HG02588 (cell line): ENCODE data around the gene TIGD1.
"Not testable (repeated sequence)": the region's sequence is repeated elsewhere in the genome, so short reads cannot be mapped to it uniquely, and the experiment has no call there.

Experiments used
- ATAC-seq: cut with Tn5 transposase; IDR thresholded peaks from one replicate; pipeline ENCODE4 v1.9.1; 2021; ENCODE audit warnings: mild to moderate bottlenecking, moderate library complexity; ENCODE audit not compliant: unreplicated experiment

Gene TIGD1

GRCh38 chr2:232571026-232571474, 20.7 kb upstream of the TIGD1 start:
- no peak for ATAC-seq

GRCh38 chr2:232570481-232570880, 20.1 kb upstream of the TIGD1 start:
- ATAC-seq, result not testable (repeated sequence)

- ATAC-seq, result no peak
These were observed 19.2 kb upstream of the TIGD1 start for GRCh38 chr2:232569541-232569940.

DNA sequence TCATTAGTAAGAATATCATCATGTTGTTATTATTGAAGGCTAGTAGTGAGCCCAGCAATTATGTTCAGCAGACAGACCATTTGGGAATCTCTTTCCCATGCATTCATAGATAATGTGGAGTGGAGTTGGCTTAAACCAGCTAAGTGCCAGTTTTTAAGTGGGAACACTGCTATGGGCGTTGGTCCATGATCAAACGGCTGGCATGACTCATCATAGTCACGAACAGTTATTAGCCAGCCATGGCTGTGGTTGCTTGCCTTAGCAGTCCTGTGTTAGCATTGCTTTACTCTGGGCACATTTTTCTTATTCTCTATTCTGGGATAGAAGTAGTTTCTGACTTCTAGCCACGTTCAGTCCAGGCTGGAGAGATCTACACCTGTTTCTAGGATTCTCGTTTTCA, 17.8 kb upstream of the TIGD1 start:
- no peak for ATAC-seq

DNA sequence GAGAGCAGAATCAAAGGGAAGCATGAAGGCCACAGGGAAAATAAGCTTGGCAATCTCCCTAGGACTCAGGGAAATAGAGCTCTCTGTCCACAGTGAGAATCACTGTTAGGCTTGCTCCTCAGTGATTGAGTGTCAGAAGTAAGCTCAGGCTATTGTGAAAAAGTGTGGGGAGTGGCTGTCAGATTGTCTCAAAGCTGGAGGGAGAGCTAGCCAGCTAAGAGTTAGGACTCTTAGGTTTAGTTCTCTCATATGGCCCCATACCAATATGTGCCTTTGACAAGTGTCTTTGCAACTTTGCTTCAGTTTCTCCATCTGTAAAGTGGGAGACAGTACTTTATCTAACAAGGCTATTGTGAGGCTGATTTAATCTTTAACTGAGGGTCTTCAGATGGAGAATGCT, 17.4 kb upstream of the TIGD1 start:
- ATAC-seq, result no peak

- no peak for ATAC-seq
These were observed 13.2 kb upstream of the TIGD1 start for GRCh38 chr2:232563580-232563979.

DNA sequence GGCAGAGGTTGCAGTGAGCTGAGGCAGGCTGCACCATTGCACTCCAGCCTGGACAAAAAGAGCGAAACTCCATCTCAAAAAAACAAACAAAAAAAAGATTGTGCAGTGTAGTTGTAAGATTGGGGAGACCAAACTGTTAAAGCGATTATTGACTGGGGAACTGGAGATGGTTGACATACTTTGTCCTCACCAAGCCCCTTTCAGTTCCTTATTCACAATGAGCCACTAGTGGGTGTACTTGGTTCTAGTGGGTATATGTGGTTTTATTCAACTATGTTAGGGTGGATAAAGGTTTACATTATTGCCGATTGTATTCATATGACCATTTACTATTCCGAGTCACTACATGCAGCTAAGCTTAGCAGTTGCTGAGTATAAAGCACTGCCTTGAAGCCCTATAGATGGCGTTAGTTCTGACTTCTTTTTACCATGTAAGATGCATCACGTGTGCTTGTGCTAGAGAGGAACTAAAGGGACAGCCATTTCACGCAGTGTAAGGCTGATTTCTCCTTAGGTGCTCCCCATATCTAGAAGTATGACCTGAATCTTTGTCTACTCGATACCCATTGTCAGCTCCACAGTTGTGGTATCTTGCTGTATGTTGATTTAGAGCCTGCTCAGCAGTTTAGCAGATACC, 12.3 kb upstream of the TIGD1 start:
- ATAC-seq, result no peak

- ATAC-seq, result no peak
These were observed 6.1 kb upstream of the TIGD1 start for GRCh38 chr2:232556426-232556825.

- ATAC-seq, result no peak
These were observed 1.4 kb upstream of the TIGD1 start for GRCh38 chr2:232551776-232552175.

- ATAC-seq, result no peak
These were observed 887 bp upstream of the TIGD1 start for GRCh38 chr2:232551250-232551638.

GRCh38 chr2:232549655-232550353, 553 bp downstream of the TIGD1 start:
- no peak for ATAC-seq

- no peak for ATAC-seq
These were observed 2.4 kb downstream of the TIGD1 start for GRCh38 chr2:232547991-232548390.

- no peak for ATAC-seq
These were observed 4.6 kb downstream of the TIGD1 start for GRCh38 chr2:232545511-232546375.

DNA sequence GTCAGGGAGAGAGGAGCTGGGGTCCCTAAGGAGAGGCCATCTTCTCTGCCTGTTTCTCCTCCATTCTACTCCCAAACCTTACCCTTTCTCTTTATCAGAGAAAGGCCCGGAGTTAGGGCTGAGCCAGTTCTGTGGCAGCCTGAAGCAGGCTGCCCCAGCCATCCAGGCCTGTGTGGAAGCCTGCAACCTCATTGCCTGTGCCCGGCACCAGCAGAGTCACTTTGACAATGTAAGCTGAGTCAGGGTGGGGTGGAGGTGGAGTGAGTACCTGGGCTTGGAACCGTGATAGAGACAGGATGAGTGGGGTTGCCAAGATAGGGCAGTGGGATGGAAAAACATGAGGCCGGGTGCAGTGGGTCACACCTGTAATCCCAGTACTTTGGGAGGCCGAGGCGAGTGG, 5.7 kb downstream of the TIGD1 start:
- ATAC-seq, result no peak

- no peak for ATAC-seq
These were observed 6.3 kb downstream of the TIGD1 start for GRCh38 chr2:232543928-232544631.

GRCh38 chr2:232543491-232543890, 6.9 kb downstream of the TIGD1 start:
- no peak for ATAC-seq

- ATAC-seq, result no peak
These were observed 7.5 kb downstream of the TIGD1 start for GRCh38 chr2:232542715-232543467.

- ATAC-seq, result no peak
These were observed 8.2 kb downstream of the TIGD1 start for GRCh38 chr2:232541961-232542714.

- no peak for ATAC-seq
These were observed 9.0 kb downstream of the TIGD1 start for GRCh38 chr2:232541195-232541960.
